D721Med (cell line): ENCODE results near the gene BLVRA.

Experiments used
- DNase-seq: peaks from one replicate; pipeline ENCODE4 v3.0.0; 2011; ENCODE audit warnings: low spot score; ENCODE audit not compliant: insufficient read length
- FAIRE-seq: peaks from 2 replicates; lab custom pipeline; 2011; peaks lifted over from hg19 to GRCh38; lab: Jason Lieb, UNC
- CTCF ChIP-seq: IDR thresholded peaks from 2 replicates; pipeline ENCODE4 v1.5.1; 2012; ENCODE audit warnings: mild to moderate bottlenecking, control low read depth; ENCODE audit not compliant: insufficient read depth; ENCODE audit errors: missing control alignments

Gene BLVRA

GRCh38 chr7:43838201-43838658 is 79.8 kb downstream of the BLVRA start:
- FAIRE-seq, result no peak
- TF ChIP-seq CTCF, result no peak
- no peak for DNase-seq

GRCh38 chr7:43843296-43843695 is 84.8 kb downstream of the BLVRA start:
- FAIRE-seq (no peak), DNase-seq (no peak)
- TF ChIP-seq CTCF, result no peak

- DNase-seq, result no peak
- no peak for FAIRE-seq
- no peak for TF ChIP-seq CTCF
Observed at GRCh38 chr7:43844257-43844656, 85.8 kb downstream of the BLVRA start.

GRCh38 chr7:43844662-43845061 is 86.2 kb downstream of the BLVRA start:
- TF ChIP-seq CTCF, result no peak
- no peak for DNase-seq
- FAIRE-seq, result no peak

- DNase-seq (no peak), FAIRE-seq (no peak)
- no peak for TF ChIP-seq CTCF
Observed at GRCh38 chr7:43847496-43847895, 89.0 kb downstream of the BLVRA start.

GRCh38 chr7:43849047-43849446 is 90.6 kb downstream of the BLVRA start:
- TF ChIP-seq CTCF, result no peak
- DNase-seq (no peak), FAIRE-seq (no peak)

GRCh38 chr7:43850348-43851116 is 92.1 kb downstream of the BLVRA start:
- no peak for DNase-seq
- no peak for FAIRE-seq
- TF ChIP-seq CTCF, result no peak
